Mesothelial cell of epicardium (in vitro differentiated cells): Measurements from ENCODE around the gene MS4A3. TPM values are rescaled to one million over a fixed set of nuclear protein-coding genes. Genes with fewer than 3 reads are reported as not detected.

Source experiments
- DNase-seq, 2 experiments: peaks; one replicate each; pipeline ENCODE4 v3.0.0; 2021; ENCODE audit warnings: low spot score in 2 of 2; ENCODE audit not compliant: unreplicated experiment in 2 of 2
- H3K27ac Mint-ChIP-seq: 2 replicates; pipeline ENCODE4 v1.8.0; 2021; ENCODE audit warnings: mixed read lengths
- H3K27me3 Mint-ChIP-seq: 2 replicates; pipeline ENCODE4 v1.8.0; 2021; ENCODE audit warnings: low read depth, mixed read lengths
- H3K36me3 Mint-ChIP-seq: 2 replicates; pipeline ENCODE4 v1.8.0; 2021; ENCODE audit warnings: mixed read lengths
- H3K4me1 Mint-ChIP-seq: 2 replicates; pipeline ENCODE4 v1.8.0; 2021; ENCODE audit warnings: mixed read lengths
- H3K4me3 Mint-ChIP-seq: 2 replicates; pipeline ENCODE4 v1.8.0; 2021; ENCODE audit warnings: mild to moderate bottlenecking, moderate library complexity, mixed read lengths
- H3K9me3 Mint-ChIP-seq: 2 replicates; pipeline ENCODE4 v1.8.0; 2021; ENCODE audit warnings: mixed read lengths
- CTCF ChIP-seq: fragments of 200-600 bp; sonication (generic); IDR thresholded peaks from one replicate; pipeline ENCODE4 v1.5.0; 2021; ENCODE audit warnings: antibody characterized with exemption; ENCODE audit not compliant: unreplicated experiment
- total RNA-seq: library from RNA; stranded (reverse); gene quantifications from 3 replicates; pipeline ENCODE4 v1.2.1, GENCODE V29; 2021

MS4A3 gene
- total RNA-seq, 1 donor from 2014 or later: not detected

GRCh38 chr11:60077216-60077817 lies 20.9 kb downstream of the MS4A3 start:
- H3K36me3 Mint-ChIP-seq: no peaks in the 10 kb centered on the region
- H3K9me3 Mint-ChIP-seq: no peaks in the 10 kb centered on the region
- no peak overlapping the region for H3K4me3 Mint-ChIP-seq
- H3K27me3 Mint-ChIP-seq: no peaks in the 10 kb centered on the region
- DNase-seq: no peak
- TF ChIP-seq CTCF: no peak
- no peaks in the 10 kb centered on the region for H3K4me1 Mint-ChIP-seq
- no peak overlapping the region for H3K27ac Mint-ChIP-seq

GRCh38 chr11:60077981-60078380 lies 21.5 kb downstream of the MS4A3 start:
- Mint-ChIP-seq H3K27me3 (no peaks in the 10 kb centered on the region), H3K27ac (no peak overlapping the region), H3K4me1 (no peaks in the 10 kb centered on the region), H3K36me3 (no peaks in the 10 kb centered on the region), H3K9me3 (no peaks in the 10 kb centered on the region), H3K4me3 (no peak overlapping the region)
- no peak for DNase-seq
- no peak for TF ChIP-seq CTCF

- DNase-seq: no peak
- Mint-ChIP-seq H3K4me3 (no peak overlapping the region), H3K27me3 (no peaks in the 10 kb centered on the region), H3K4me1 (no peaks in the 10 kb centered on the region), H3K9me3 (no peaks in the 10 kb centered on the region), H3K36me3 (no peaks in the 10 kb centered on the region), H3K27ac (no peak overlapping the region)
- TF ChIP-seq CTCF: no peak
These were observed 22.3 kb downstream of the MS4A3 start for GRCh38 chr11:60078745-60079144.

- no peaks in the 10 kb centered on the region for H3K9me3 Mint-ChIP-seq
- H3K4me3 Mint-ChIP-seq: no peak overlapping the region
- no peak for DNase-seq
- H3K4me1 Mint-ChIP-seq: no peaks in the 10 kb centered on the region
- no peak for TF ChIP-seq CTCF
- no peak overlapping the region for H3K27ac Mint-ChIP-seq
- H3K27me3 Mint-ChIP-seq: peaks cover 4% of the 10 kb centered on the region
- H3K36me3 Mint-ChIP-seq: no peaks in the 10 kb centered on the region
These were observed 24.1 kb downstream of the MS4A3 start for GRCh38 chr11:60080535-60080934.

GRCh38 chr11:60084631-60085273 lies 28.3 kb downstream of the MS4A3 start:
- Mint-ChIP-seq H3K27ac (no peak overlapping the region), H3K4me3 (no peak overlapping the region), H3K27me3 (peaks cover 12% of the 10 kb centered on the region), H3K4me1 (no peaks in the 10 kb centered on the region), H3K9me3 (no peaks in the 10 kb centered on the region), H3K36me3 (no peaks in the 10 kb centered on the region)
- no peak for TF ChIP-seq CTCF
- DNase-seq: no peak
